MM.1S (cell line): ENCODE results near the gene LRRC27.

ENCODE experiments used
- DNase-seq: peaks from one replicate; pipeline ENCODE4 v3.0.0-alpha.2; 2015
- H2AFZ ChIP-seq: fragments of 300-600 bp; sonication (generic); 2 replicates; pipeline ENCODE4 v1.6.0; 2016; ENCODE audit warnings: antibody characterized with exemption, low read length
- H3F3A ChIP-seq: fragments of 300-600 bp; sonication (generic); 2 replicates; pipeline ENCODE4 v1.6.1; 2016; ENCODE audit warnings: mild to moderate bottlenecking, antibody characterized with exemption, low read length, moderate library complexity, mixed read lengths; ENCODE audit not compliant: insufficient read depth
- H3K27ac ChIP-seq: fragments of 300-600 bp; sonication (generic); 2 replicates; pipeline ENCODE4 v1.5.1; 2016; ENCODE audit warnings: mild to moderate bottlenecking, low read length
- H3K27me3 ChIP-seq: fragments of 300-600 bp; sonication (generic); replicated peaks from 2 replicates; pipeline ENCODE4 v1.6.0; 2016; ENCODE audit warnings: low read length; ENCODE audit not compliant: insufficient read depth
- H3K36me3 ChIP-seq: fragments of 300-600 bp; sonication (generic); replicated peaks from 2 replicates; pipeline ENCODE4 v1.6.1; 2016; ENCODE audit warnings: mild to moderate bottlenecking, low read length, mixed read lengths; ENCODE audit not compliant: insufficient read depth
- H3K4me1 ChIP-seq: fragments of 300-600 bp; sonication (generic); 2 replicates; pipeline ENCODE4 v1.6.1; 2016; ENCODE audit warnings: low read length, mixed read lengths
- H3K4me2 ChIP-seq: fragments of 300-600 bp; sonication (generic); 2 replicates; pipeline ENCODE4 v1.6.0; 2016; ENCODE audit warnings: low read depth, low read length
- H3K4me3 ChIP-seq: fragments of 300-600 bp; sonication (generic); 2 replicates; pipeline ENCODE4 v1.5.1; 2016; ENCODE audit warnings: low read length, mixed read lengths
- H3K79me2 ChIP-seq: fragments of 300-600 bp; sonication (generic); 2 replicates; pipeline ENCODE4 v1.6.1; 2016; ENCODE audit warnings: mixed run types, low read length, mixed read lengths
- H3K9ac ChIP-seq: fragments of 300-600 bp; sonication (generic); 2 replicates; pipeline ENCODE4 v1.6.1; 2016; ENCODE audit warnings: low read length, mixed read lengths
- H3K9me2 ChIP-seq: fragments of 300-600 bp; sonication (generic); replicated peaks from 2 replicates; pipeline ENCODE4 v1.6.1; 2016; ENCODE audit warnings: mild to moderate bottlenecking, low read length, mixed read lengths; ENCODE audit not compliant: insufficient read depth
- H3K9me3 ChIP-seq: fragments of 300-600 bp; sonication (generic); replicated peaks from 2 replicates; pipeline ENCODE4 v1.6.1; 2016; ENCODE audit warnings: mild to moderate bottlenecking, low read length, mixed read lengths; ENCODE audit not compliant: insufficient read depth
- H4K20me1 ChIP-seq: fragments of 300-600 bp; sonication (generic); 2 replicates; pipeline ENCODE4 v1.6.1; 2016; ENCODE audit warnings: mild to moderate bottlenecking, low read length, moderate library complexity, mixed read lengths; ENCODE audit not compliant: insufficient read depth
- CTCF ChIP-seq: fragments of 300-600 bp; sonication (generic); IDR thresholded peaks from 2 replicates; pipeline ENCODE4 v1.5.1; 2016; ENCODE audit warnings: antibody characterized with exemption, low read length, mixed read lengths
- EZH2 ChIP-seq: fragments of 300-600 bp; sonication (generic); optimal IDR thresholded peaks from 2 replicates; pipeline ENCODE3; 2017; ENCODE audit warnings: low read depth, mild to moderate bottlenecking, antibody characterized with exemption, low read length, mixed read lengths
- EZH2phosphoT487 ChIP-seq: fragments of 300-600 bp; sonication (generic); IDR thresholded peaks from 2 replicates; pipeline ENCODE4 v1.6.1; 2018; ENCODE audit warnings: antibody characterized with exemption, low read length

LRRC27 gene

DNA sequence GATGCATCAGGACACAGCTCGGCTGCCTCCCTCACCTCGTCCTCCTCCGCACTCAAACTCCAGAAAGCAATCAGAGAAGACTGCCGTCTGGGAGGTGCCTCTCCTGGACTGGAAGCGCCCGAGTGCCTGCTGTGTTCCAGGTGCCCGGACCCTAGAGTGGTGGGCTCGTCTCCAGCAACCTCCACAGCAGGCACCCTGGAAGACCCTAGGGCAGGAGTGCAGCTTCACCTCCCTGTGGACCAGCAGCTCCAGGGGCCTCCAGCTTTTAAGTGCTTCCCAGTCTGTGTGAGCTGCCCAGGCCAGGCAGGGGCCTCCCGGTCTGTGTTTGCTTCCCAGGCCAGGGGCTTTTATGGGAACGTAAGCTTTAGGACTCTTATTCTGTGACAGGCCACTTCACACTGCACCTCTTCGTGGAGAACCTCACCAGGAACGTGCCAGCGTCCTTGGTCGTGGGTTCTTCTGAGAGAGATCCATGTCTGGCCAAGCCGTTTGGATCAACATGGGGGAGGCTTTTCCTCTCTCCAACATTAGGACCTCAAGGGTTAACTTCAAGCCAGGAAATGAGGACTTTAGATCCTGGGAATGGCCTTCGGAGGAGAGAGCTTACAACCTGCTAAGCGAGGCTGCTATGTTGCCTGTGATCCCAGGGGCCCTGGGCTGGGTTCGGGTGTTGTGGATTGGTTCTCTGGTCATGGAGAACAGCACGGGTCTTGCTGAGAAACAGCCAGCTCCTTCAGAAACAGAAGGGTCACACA, 59.1 kb downstream of the LRRC27 start:
- Histone ChIP-seq H3K9me2 (no peaks in the 10 kb centered on the region), H3K27me3 (peaks cover 16% of the 10 kb centered on the region), H3K4me2 (no peak overlapping the region), H2AFZ (no peak overlapping the region), H3K9ac (no peak overlapping the region), H3K79me2 (no peaks in the 10 kb centered on the region), H3K27ac (no peak overlapping the region), H3K36me3 (no peaks in the 10 kb centered on the region), H4K20me1 (no peaks in the 10 kb centered on the region), H3F3A (no peaks in the 10 kb centered on the region), H3K9me3 (no peaks in the 10 kb centered on the region), H3K4me1 (no peaks in the 10 kb centered on the region), H3K4me3 (no peak overlapping the region)
- no peak for TF ChIP-seq EZH2
- no peak for TF ChIP-seq EZH2phosphoT487
- no peak for TF ChIP-seq CTCF
- DNase-seq, result no peak

DNA sequence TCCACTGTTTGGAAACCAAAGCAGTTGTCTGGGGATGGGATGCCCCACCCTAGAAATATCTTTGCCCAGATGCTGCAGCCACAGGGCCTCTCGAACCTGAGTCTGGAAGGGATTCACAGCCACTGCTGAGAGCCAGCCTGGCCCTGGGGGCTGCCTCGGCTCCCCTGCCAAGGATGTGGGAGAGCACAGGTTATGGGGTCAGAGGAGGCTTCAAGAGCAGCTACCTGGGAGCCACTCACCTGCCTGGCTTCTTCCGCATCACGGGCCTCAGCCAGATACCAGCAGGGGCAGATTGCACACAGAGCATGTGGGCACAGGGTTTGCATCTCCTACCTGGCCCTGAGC, 59.7 kb downstream of the LRRC27 start:
- no peaks in the 10 kb centered on the region for H3K4me1 ChIP-seq
- no peak overlapping the region for H3K9ac ChIP-seq
- H4K20me1 ChIP-seq, result no peaks in the 10 kb centered on the region
- no peak for DNase-seq
- no peak overlapping the region for H3K4me3 ChIP-seq
- no peak overlapping the region for H3K4me2 ChIP-seq
- H3K36me3 ChIP-seq, result no peaks in the 10 kb centered on the region
- no peak overlapping the region for H3K27ac ChIP-seq
- H3F3A ChIP-seq, result no peaks in the 10 kb centered on the region
- H3K79me2 ChIP-seq, result no peaks in the 10 kb centered on the region
- no peak for TF ChIP-seq EZH2
- no peak for TF ChIP-seq CTCF
- no peak for TF ChIP-seq EZH2phosphoT487
- no peaks in the 10 kb centered on the region for H3K9me3 ChIP-seq
- no peaks in the 10 kb centered on the region for H3K9me2 ChIP-seq
- no peak overlapping the region for H2AFZ ChIP-seq
- H3K27me3 ChIP-seq, result peaks cover 18% of the 10 kb centered on the region

GRCh38 chr10:132392184-132392800, 60.3 kb downstream of the LRRC27 start:
- Histone ChIP-seq H3K79me2 (no peaks in the 10 kb centered on the region), H3K4me1 (no peaks in the 10 kb centered on the region), H2AFZ (no peak overlapping the region), H3K36me3 (no peaks in the 10 kb centered on the region), H3K4me3 (no peak overlapping the region), H3K9me3 (no peaks in the 10 kb centered on the region), H3F3A (no peaks in the 10 kb centered on the region), H3K4me2 (no peak overlapping the region), H3K27ac (no peak overlapping the region), H3K27me3 (peaks cover 18% of the 10 kb centered on the region), H3K9ac (no peak overlapping the region), H4K20me1 (no peaks in the 10 kb centered on the region), H3K9me2 (no peaks in the 10 kb centered on the region)
- TF ChIP-seq EZH2phosphoT487 (no peak), EZH2 (no peak), CTCF (no peak)
- no peak for DNase-seq
